Measurements from ENCODE around the gene MTR. TPM values are rescaled to one million over a fixed set of nuclear protein-coding genes. Genes with fewer than 3 reads are reported as not detected.

MTR gene
- polyA plus RNA-seq, 3 donors: 27.8 to 47.1 (median 46.8) TPM

DNA sequence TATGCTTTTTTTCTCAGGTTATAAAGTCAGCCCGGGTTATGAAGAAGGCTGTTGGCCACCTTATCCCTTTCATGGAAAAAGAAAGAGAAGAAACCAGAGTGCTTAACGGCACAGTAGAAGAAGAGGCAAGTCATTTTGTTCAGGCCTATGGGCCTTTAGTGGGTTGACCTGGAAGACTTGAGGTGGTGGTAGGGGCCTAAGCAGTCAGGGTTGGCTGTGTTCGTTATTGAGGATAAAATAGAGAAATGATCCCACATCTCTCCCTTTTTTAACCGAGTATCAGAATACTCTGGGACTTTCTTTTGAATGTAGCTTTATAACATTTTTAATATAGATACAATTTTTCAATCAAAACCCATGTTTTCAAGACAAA, 67.1 kb downstream of the MTR start:
- no peak for DNase-seq

DNA sequence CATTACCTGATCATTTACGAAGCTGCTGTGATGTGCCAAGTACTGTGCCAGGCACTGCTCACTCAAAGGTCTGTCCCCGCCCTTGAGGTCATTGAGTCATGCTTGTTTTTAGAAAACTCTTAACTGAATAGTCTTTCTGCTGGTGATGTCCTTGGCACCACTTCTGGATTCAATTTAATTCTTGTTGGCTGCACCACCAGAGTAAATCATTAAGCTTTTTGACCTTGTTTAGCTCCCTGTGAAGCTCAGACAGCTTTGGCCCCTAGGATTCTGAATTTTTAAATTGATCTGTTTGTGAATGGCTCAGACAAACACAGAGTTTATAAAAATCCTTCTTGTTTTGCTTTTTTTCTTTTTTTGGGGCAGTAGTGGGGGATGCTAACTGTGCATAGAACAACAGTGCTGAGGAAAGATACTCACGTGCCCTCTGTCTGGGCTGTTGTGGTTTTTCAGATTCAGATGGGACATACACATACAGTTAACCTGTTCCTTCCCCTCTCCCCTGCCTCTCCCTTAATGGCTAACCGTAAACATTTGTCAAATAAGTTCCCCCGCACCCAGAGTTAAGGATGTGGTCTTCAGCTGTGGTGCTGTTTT, 67.6 kb downstream of the MTR start:
- DNase-seq: no peak

DNA sequence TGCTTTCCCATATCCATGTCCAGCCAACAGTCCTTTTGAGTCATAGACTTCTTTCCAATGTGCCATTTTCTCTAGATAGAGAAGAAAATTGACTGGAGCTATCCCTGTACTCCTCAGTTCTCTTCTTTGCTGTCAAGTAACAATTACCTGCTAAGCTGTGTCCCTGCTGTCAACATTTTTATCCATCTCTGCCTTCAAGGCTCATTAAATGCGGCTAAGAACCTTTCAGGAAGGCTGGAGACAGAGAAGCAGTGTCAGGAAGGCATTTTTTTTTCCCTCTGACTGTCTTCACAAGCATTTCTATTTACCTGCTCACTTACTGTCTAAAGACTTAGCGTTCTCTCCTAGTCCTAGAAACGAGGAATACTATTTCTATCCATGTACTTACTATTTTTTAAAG, 69.1 kb downstream of the MTR start:
- DNase-seq: peak; percentile 31

DNA sequence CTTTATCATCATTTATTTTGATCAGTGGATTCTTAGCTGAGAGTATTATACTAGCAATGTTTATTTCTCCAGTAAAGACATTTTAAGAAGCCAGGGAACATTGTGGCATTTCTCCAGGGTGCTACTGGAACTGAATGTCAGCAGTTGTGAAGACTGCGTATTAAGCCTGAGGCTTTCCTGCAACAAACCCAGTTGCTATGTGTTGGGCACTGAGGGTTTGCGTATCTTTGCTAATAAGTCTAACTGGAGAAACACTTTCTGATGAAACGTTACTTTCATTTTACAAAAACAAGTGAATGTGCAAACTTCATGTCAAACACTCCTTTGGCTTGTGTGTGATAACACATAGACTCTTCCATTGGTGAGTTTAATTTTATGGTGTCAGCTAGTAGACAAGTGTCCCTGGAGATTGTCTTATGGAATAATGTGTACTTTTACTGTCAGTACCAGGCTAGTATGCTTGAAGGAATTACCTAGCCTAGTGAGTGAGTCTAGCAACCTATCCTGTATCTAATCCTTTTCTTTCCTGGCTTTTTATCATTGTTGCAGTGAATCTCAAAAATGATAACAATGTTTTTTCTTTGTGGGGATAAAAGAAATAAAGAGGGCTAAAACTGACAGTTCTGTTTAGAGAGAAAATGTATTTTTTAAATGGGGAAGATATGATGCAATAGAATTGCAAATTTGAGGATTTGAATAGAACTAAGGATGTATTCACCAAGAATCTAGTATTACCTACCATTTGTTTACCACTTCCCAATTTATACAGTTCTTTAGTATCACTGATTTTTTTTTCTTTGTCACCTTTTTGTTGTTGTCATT, 70.1 kb downstream of the MTR start:
- no peak for DNase-seq

DNA sequence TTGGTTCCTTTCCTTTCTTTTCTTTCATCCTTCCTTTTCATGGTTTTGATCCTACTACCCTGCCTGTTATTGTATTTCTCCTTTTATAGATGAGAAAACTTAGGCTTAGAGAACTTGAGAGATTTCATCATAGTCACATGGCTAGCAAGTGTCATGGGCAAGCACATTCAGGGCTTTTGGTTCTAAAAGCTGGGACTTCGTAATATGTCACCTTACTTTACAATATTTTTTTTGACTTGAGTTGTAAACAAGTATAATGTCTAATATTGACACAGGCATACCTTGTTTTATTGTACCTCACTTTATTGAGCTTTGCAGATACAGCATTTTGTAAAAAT, 70.7 kb downstream of the MTR start:
- DNase-seq: no peak

DNA sequence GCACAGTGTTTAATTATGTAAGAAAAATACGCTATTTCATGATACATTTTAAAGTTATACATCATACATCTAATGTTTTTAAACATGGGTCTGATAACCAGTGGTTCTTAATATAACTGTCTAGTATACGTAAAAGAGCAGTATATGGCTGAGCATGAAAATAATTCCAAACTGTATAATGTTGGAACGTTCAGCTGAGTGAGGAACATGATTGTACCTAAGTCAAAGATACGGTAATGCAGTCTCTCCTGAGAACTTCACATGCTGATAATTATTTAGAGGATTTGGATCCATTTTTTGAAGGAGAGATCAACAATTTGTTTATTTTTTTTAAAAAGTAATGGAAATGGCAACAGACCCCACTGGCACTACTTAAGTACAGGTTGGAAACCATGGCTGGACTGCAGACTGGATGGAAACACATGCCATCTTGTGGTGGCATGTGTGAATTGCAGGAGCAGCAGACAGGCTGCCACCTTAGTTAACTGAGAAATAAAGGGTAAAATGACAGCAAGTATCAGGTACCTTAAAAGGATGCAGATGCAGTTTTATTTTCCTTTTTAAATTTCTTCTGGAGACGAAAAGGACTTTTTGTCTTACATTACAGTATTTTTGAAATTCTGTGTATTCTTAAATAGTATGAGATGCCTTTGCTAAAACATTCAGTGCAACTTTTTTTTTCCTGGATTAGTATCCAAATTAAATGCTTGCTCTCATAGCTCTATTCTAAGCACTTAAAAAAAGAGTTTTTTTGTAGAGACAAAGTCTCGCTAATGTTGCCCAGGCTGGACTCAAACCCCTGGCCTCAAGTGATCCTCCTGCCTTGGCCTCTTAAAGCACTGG, 73.8 kb downstream of the MTR start:
- DNase-seq: peak; percentile 38

DNA sequence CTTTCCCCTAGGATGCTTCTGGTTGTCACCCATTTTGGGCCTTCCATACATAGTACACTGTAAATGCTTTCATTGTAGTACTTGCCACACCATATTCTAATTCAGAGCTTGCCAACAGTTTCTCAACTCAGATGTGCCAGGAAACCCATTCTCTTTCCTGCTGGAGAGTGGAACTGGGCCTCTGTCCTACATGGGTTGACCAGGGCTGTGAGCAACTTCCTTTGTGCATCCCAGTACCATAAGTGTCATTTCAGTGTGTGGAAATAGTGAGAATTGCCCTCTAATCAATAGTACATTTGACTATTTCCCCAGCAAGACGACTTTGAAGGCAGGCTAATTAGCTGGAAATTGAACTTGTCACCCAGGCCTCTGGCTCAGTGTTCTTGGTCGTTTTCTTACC, 74.8 kb downstream of the MTR start:
- no peak for DNase-seq

DNA sequence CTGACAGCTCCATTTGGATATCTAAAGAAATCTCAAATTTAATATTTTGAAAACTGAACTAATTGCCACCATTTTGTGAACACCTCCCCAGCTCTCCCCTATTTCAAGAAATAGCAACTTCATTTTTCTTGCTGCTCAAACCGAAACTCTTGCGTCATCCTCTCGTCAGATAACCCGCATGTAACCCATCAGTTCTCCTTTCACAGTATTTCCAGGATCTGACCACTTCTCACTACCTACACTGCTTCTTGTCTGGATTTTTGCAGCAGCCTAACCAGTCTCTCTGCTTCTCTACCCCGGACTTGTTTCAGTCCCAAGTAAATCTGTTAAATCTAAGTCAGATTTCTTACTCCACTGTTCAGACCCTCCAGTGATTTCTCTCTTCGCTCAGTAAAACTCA, 75.6 kb downstream of the MTR start:
- DNase-seq: no peak

DNA sequence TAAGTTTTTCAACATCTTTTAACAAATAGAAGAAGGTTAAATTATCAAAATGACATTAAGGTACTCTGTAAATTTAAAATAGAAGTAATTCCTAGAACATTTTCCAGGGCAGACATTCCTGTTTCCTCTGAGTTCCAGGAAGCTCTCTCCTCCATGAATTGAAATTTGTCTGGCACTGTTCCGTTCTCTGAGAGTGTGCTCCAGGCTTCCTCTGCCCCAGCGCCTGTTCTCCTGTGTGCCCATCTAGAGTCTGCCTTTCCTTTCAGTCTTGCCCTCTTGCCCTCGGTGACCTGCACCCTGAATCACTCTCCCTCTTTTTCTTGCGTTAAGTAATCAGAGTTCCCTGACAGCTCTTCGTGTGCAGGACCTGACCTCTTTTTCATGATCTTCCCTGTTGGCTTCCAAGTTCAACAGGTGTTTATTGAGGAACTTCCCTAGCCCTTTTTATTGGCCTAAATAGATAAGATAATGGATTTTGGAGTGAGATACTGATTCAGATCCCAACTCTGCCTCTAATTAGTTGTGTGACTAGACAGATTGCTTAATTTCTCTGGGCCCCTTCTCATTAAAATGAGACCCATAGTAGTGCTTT, 77.1 kb downstream of the MTR start:
- DNase-seq: no peak

DNA sequence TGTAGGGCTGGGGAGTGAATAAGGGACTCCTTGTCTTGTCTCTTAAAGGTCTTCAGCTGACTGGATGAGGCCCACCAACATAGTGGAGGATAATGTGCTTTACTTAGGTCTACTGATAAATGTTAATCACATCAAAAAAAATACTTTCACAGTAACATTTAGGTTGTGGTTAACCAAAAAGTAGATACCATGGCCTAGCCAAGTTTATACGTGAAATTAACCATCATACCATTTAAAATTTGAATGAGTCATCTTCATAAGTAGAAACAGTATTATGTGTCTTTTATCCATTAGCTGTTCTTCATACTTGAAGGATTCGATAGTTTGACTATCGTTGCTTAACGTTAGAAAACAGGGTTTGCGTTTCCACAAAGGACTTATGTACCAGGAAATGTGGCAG, 80.9 kb downstream of the MTR start:
- DNase-seq: no peak

DNA sequence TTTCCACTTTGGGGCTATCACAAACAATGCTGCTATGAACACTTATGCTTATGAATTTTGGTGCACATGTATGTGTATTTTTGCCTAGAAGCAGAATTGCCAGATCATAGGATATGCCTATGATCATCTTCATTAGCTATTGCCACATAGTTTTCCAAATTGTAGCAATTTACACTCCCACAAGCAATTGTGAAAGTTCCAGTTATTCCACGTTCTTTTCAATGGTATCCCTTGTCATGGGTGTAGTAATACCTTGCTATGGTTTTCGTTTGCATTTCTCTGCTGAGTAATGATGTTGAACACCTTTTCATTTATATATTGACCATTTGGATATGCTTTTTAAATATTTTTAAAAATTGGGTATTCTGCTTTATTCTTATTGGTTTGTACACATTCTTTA, 82.6 kb downstream of the MTR start:
- no peak for DNase-seq

DNA sequence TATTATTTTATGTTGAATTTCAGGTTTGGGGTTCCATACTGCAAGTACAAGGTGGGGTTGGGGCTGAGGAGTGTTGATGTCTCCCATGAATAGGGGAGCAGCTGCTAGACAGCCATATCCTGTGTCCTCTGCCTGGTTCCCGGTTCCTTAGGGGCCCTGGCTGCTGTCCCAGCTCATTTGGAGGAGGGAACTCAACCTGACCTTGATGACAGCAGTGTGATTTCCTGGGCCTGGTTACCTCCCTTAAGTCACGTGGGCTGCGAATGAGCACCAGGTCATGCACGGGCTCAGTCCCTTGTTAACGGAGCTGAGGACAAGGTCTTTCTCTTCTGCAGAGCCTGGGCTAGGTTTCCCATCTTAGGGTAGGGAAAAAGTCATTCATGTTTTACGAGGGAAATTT, 85.1 kb downstream of the MTR start:
- no peak for DNase-seq

DNA sequence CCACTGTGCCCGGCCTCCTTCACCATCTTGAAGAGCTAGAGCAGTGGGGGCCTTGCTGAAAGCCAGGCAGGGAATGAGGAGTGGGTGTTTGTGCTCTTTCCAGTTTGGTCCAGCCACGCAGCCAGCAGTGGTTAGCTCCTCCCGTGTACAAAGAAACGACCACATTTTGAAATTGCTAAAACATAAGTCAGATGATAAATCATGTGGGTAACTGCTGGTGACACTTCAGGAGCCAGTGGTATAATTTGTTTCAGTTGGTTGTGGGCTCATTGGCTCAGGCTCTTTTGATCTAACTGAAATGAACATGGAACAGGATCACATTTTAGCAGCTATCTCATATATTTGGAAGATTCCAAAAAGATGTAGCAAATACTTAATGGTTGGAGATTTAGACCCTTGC, 87.6 kb downstream of the MTR start:
- DNase-seq: no peak

DNA sequence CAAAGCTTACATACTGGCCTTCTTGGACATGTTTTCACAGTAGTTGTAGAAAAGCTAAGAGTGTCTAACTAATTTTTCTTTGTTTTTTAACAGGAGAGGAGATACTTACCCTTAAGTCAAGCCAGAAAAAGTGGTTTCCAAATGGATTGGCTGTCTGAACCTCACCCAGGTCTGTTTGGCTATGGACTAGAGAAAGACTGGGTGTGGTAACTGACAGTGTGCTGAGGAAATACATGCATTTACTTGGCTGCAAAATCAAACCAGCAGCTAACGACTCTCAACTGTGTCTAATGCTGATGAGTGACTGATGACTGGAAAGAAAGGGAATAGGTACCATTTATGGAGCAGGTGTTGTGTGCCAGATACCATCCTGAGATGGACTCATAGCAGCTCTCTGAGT, 91.1 kb downstream of the MTR start:
- DNase-seq: no peak

DNA sequence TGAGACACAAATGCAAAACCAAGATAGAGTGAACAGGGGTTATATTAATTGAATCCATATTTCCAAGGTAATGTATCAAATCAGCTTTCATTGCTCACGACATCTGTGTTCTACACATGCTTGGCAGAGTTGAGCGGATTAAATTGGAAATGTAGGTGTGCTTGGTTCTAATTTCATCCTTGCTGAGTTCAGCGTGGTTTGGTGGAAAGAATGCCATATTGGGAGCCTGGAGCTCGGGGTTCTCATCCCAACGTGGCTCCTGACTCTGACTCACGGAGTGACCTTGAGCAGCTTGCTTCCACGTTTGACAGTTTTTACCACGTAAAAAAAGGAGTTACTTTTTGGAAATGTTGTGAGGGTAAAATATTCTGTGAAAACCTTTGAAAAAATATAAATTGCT, 92.0 kb downstream of the MTR start:
- no peak for DNase-seq

DNA sequence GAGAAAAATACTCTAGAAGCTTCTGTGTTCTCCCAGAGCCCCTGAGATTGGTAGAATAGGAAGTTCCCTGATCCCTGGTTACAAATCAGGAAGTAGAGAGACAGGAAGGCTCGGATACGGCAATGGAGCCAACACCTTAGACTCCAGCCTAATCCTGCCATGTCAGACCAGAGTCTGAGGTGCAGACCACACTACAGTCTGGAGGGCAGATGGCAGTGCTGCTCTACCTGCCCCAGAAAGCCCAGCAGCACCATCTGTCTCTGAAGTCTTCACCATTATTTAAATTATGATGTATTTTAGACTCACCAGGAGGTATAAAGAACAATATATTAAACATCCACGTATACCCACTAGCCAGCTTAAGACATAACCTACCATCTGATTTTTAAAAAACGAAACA, 93.0 kb downstream of the MTR start:
- no peak for DNase-seq

DNA sequence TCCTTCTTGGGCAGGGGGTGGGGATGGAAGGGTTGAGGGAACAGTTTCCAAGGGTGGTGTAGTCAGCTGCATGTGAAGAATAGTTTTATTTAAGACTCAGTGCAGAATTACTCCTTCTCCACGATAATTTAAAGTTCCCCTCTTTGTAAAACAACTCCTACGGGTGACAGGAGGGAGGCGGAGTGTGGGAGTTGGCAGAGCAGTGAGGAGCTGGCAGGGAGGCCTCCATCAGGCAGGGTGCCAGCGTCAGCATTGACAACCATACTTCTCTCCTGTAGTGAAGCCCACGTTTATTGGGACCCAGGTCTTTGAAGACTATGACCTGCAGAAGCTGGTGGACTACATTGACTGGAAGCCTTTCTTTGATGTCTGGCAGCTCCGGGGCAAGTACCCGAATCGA, 93.8 kb downstream of the MTR start:
- DNase-seq: no peak

DNA sequence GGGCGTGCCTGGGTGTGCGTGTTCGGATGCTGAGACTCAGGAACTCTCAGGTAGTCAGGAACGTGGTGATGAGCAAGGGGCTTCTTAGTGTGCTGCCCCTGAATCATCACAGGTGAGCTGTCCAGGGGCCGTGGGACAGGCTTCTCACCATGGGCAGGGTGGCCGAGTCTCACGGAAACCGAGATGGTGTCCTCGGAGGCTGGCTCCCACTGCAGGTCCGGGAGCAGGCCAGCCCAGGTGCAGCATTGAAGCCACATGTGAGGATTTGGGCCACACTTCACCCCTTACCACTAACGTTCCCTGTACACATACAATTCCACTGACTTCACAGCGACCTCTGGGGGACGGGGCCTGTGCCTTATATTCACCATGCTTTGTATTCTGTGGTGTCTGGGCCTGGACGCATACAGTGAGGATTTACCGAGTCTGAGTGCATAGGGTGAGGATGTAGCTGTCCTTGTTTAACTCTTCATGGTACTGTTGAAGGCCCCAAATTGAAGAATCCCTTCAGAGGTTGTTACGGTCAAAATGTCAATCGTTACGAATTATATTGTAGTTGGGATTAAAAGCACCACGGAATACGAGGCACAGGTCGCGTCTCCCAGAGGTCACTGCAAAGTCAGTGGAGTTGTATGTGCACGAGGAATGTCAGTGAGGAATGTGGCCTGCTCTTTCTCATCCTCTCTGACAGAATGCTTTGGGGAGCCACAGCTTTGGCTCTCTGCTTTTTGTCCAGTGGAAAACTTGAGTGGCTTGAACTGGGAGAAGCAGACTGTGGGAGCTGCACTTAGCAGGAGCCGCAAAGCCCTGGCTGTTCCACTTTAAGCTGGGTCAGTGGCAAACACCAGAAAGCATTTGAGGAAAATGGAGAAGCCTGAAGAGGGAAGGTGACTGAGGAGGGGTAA, 95.3 kb downstream of the MTR start:
- no peak for DNase-seq

DNA sequence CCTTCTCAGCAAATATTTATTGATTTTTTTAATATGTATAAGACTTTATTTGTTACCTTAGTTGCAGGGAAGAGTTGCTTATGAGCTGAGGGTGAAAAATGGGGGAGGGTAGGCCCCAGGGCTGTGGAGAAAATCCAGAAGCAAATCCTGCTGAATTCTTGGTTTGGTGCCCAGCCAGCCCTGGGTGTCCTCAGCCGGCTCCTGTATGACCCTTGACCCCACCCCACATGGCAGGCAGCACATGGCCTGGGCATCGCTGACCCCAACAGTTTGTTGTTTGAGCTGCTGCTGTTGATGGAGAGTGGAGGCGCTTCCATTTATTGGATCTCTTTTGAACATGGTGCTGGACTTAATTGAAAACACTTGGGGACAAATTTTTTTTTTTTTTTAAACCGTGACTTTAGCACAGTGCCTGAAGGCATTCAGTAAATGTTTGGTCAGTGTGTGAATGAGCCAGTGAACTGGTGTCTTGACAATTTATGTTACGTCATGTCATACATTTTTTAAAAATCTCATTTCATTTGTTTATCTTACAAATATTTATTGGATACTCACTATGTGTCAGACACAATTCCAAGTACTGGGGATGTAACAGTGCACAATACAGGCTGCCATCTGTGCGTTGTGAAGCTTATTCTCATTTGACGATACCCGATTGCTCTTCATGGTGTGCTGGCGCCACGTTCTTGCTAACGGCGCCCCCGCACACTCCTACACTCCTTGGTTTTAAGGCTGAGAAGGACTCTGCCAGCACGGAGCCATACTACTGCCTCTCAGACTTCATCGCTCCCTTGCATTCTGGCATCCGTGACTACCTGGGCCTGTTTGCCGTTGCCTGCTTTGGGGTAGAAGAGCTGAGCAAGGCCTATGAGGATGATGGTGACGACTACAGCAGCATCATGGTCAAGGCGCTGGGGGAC, 98.8 kb downstream of the MTR start:
- DNase-seq: no peak

DNA sequence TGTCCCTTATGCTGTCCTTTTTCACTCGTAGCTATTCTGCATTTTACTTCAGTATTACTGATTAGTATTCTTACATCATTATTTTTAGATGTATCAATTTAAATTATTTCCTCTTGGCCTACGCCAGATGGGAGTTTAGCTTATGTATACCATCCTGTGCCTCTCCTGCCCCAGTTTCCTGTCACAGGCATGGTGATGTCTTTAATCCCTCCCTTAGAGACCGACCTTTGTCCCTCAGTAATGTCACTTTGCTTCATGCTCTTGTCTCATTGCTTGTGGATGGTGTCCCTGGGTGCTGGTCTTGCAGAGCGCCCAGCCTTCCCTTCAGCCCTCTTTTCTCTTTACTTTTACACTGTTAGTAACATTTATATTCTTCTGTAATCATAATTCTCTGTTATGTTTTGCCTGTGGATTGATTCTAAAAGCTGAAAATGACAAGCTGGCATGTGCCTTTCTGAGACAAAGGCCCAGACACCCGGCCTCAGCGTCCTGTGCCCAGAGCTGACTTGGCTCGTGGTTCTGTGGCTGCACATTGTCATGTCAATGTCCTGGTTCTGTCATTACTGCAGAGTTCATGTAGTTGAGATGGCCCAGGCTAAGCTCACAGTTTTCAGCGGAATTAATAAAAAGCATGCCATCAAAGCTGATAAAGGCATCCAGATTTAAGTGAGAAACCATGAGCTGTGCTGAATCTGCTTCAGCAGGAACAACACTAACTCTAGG, 100.7 kb downstream of the MTR start:
- DNase-seq: no peak

All from renal pelvis (tissue), 4 donors.